K562 (cell line): ENCODE measurements around the gene PPT2. TPM values are rescaled to one million over a fixed set of nuclear protein-coding genes. Genes with fewer than 3 reads are reported as not detected.

Experiments
- CBX5 ChIP-seq: IDR thresholded peaks from 2 replicates; pipeline ENCODE4 v1.6.1; 2014; ENCODE audit warnings: low read depth, borderline replicate concordance
- KAT7 ChIP-seq: sonication (generic); formaldehyde crosslinking; IDR thresholded peaks from 2 replicates; pipeline ENCODE4 v1.8.0; 2022; ENCODE audit warnings: missing genetic modification reagents, mild to moderate bottlenecking, borderline replicate concordance
- NFYB ChIP-seq: IDR thresholded peaks from 2 replicates; pipeline ENCODE4 v1.6.1; 2011; ENCODE audit warnings: mild to moderate bottlenecking, moderate library complexity; ENCODE audit not compliant: insufficient read length; ENCODE audit errors: extremely low read depth
- STAG1 ChIP-seq: sonication (generic); formaldehyde crosslinking; IDR thresholded peaks from 2 replicates; pipeline ENCODE4 v1.5.0; 2020; ENCODE audit warnings: missing genetic modification reagents, borderline replicate concordance
- TGIF2 ChIP-seq: sonication (generic); formaldehyde crosslinking; IDR thresholded peaks from 2 replicates; pipeline ENCODE4 v1.8.1; 2022; ENCODE audit warnings: mild to moderate bottlenecking, missing genetic modification reagents, moderate library complexity
- ZNF12 ChIP-seq: sonication (generic); formaldehyde crosslinking; IDR thresholded peaks from 2 replicates; pipeline ENCODE4 v1.4.0; 2020; ENCODE audit warnings: mild to moderate bottlenecking, missing genetic modification reagents
- ZNF408 ChIP-seq: fragments of 250-450 bp; sonication (Bioruptor Pico); IDR thresholded peaks from 2 replicates; pipeline ENCODE4 v1.4.0; 2020; ENCODE audit warnings: low read depth, mild to moderate bottlenecking, moderate library complexity
- polyA plus RNA-seq, 8 experiments: library from polyadenylated mRNA; depleted of rRNA in 4 of 8; stranded (reverse) in 5 of 8; unstranded in 3 of 8; fragments of >200 nt; fragmentation: Nextera tagmentation in 2 of 8; fragmentation: Illumina TruSeq in 1 of 8; extraction: Ambion mirVana in 2 of 8; extraction: Trizol in 1 of 8; gene quantifications; 2 replicates each; pipeline versions ENCODE4 v1.2.1 to v1.2.3, GENCODE V29; 2011 to 2014; ENCODE audit warnings: inconsistent platforms in 1 of 8, missing spikeins in 1 of 8
- total RNA-seq, 7 experiments: library from RNA; depleted of rRNA in 6 of 7; stranded (reverse); fragments of >200 nt in 6 of 7; fragmentation: Illumina TruSeq in 2 of 7; extraction: Trizol in 2 of 7; gene quantifications; 2 replicates each; pipeline versions ENCODE4 v1.2.1 to v1.2.3, GENCODE V29; 2011 to 2021; ENCODE audit warnings: low replicate concordance in 1 of 7
- TF ChIP-seq, protein P1 (sequence below): fragments of 250-450 bp; sonication (Bioruptor Pico); IDR thresholded peaks from 2 replicates; pipeline ENCODE4 v1.5.0; 2021
- TF ChIP-seq, protein P2 (sequence below): fragments of 450-650 bp; formaldehyde crosslinking; IDR thresholded peaks from 2 replicates; pipeline ENCODE4 v1.4.0; 2020; ENCODE audit warnings: mild to moderate bottlenecking, moderate library complexity
- TF ChIP-seq, protein P3 (sequence below): fragments of 450-650 bp; IDR thresholded peaks from 2 replicates; pipeline ENCODE4 v1.6.1; 2017; ENCODE audit warnings: antibody characterized with exemption, mild to moderate bottlenecking
- TF ChIP-seq, protein P4 (sequence below): fragments of 450-650 bp; IDR thresholded peaks from 2 replicates; pipeline ENCODE4 v1.6.1; 2018; ENCODE audit warnings: mild to moderate bottlenecking, low read depth; ENCODE audit not compliant: partially characterized antibody

Gene PPT2
- total and polyA plus RNA-seq, 9 of the 15 experiments (the other 6 are each of a cell fraction or from before 2014, with no cell fraction given): 27.4 to 98.8 (median 69.9) TPM

DNA sequence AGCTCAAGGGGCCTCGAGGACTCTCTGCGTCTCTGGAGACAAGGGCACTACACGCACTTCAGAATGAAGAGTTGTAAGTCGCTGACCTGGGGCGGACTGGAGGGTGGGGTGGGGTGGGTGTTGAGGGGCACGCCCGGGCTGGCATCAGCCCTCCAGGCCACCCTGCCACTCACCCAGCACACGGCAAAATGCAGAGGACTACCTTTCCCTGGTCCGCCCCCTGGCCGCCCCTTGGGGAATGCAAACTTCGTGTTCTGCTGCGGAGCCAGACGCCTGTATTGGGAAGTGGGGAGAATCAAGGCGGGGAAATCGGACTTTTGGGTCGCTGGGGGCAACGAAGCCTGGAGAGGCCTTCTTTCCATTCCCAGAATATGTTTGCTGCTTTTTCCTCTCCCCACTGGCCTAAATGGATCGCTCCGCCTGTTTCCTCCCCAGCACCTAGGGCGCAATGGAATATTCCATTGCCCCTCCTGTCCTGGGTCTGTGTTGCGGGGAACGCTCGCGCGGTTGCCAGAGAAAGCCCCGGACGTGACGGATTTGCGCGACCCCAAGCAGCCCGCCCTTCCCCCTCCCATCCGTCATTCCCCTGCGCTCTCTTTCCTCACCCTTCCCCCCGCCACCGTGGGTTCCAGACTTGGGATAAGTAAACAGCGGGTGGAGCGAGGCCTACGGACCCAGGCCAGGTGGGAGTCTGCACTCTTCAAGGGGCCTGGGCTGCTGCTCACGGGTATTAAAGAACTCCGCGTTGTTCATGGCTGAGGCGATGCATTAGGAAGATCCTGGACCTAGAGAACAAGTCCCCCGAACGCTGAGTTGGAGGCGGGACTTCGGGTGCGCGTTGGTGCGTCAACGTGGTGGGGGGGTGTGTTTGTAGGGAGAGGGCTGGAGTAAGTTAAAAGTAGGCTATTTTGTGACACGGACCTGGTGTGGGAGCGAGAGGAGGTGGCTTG, at the start of gene PPT2 (continued):
- no peak for TF ChIP-seq ZNF408
- peak; percentile 86 for TF ChIP-seq KAT7 (CRISPR knock-in tag)
- TF ChIP-seq TGIF2: peak; percentile 68; the same call in 1 of the 2 replicates
- TF ChIP-seq, protein P1, sequence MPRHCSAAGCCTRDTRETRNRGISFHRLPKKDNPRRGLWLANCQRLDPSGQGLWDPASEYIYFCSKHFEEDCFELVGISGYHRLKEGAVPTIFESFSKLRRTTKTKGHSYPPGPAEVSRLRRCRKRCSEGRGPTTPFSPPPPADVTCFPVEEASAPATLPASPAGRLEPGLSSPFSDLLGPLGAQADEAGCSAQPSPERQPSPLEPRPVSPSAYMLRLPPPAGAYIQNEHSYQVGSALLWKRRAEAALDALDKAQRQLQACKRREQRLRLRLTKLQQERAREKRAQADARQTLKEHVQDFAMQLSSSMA (CRISPR knock-in tag): no peak
- TF ChIP-seq, protein P2, sequence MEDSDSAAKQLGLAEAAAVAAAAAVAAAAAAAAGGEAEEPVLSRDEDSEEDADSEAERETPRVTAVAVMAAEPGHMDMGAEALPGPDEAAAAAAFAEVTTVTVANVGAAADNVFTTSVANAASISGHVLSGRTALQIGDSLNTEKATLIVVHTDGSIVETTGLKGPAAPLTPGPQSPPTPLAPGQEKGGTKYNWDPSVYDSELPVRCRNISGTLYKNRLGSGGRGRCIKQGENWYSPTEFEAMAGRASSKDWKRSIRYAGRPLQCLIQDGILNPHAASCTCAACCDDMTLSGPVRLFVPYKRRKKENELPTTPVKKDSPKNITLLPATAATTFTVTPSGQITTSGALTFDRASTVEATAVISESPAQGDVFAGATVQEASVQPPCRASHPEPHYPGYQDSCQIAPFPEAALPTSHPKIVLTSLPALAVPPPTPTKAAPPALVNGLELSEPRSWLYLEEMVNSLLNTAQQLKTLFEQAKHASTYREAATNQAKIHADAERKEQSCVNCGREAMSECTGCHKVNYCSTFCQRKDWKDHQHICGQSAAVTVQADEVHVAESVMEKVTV: no peak
- TF ChIP-seq NFYB: no peak
- TF ChIP-seq, protein P3, sequence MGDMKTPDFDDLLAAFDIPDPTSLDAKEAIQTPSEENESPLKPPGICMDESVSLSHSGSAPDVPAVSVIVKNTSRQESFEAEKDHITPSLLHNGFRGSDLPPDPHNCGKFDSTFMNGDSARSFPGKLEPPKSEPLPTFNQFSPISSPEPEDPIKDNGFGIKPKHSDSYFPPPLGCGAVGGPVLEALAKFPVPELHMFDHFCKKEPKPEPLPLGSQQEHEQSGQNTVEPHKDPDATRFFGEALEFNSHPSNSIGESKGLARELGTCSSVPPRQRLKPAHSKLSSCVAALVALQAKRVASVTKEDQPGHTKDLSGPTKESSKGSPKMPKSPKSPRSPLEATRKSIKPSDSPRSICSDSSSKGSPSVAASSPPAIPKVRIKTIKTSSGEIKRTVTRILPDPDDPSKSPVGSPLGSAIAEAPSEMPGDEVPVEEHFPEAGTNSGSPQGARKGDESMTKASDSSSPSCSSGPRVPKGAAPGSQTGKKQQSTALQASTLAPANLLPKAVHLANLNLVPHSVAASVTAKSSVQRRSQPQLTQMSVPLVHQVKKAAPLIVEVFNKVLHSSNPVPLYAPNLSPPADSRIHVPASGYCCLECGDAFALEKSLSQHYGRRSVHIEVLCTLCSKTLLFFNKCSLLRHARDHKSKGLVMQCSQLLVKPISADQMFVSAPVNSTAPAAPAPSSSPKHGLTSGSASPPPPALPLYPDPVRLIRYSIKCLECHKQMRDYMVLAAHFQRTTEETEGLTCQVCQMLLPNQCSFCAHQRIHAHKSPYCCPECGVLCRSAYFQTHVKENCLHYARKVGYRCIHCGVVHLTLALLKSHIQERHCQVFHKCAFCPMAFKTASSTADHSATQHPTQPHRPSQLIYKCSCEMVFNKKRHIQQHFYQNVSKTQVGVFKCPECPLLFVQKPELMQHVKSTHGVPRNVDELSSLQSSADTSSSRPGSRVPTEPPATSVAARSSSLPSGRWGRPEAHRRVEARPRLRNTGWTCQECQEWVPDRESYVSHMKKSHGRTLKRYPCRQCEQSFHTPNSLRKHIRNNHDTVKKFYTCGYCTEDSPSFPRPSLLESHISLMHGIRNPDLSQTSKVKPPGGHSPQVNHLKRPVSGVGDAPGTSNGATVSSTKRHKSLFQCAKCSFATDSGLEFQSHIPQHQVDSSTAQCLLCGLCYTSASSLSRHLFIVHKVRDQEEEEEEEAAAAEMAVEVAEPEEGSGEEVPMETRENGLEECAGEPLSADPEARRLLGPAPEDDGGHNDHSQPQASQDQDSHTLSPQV: peak; percentile 75
- TF ChIP-seq CBX5: no peak
- TF ChIP-seq STAG1 (CRISPR knock-in tag): no peak
- TF ChIP-seq ZNF12 (CRISPR knock-in tag): peak; percentile 10; the same call in 1 of the 2 replicates
- TF ChIP-seq, protein P4, sequence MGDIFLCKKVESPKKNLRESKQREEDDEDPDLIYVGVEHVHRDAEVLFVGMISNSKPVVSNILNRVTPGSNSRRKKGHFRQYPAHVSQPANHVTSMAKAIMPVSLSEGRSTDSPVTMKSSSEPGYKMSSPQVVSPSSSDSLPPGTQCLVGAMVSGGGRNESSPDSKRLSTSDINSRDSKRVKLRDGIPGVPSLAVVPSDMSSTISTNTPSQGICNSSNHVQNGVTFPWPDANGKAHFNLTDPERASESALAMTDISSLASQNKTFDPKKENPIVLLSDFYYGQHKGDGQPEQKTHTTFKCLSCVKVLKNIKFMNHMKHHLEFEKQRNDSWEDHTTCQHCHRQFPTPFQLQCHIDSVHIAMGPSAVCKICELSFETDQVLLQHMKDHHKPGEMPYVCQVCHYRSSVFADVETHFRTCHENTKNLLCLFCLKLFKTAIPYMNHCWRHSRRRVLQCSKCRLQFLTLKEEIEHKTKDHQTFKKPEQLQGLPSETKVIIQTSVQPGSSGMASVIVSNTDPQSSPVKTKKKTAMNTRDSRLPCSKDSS: no peak
